Body of pancreas (tissue), 4 donors: ENCODE data around the gene OR2Z1. TPM values are rescaled to one million over a fixed set of nuclear protein-coding genes. Genes with fewer than 3 reads are reported as not detected.
"Not testable (repeated sequence)": the region's sequence is repeated elsewhere in the genome, so short reads cannot be mapped to it uniquely, and the experiment has no call there.

Source experiments
- ATAC-seq: fragments of 150-250 bp; one replicate; pipeline ENCODE4 v1.9.1; 2016
- DNase-seq, 4 donors: peaks; one replicate each; pipeline ENCODE4 v3.0.0-alpha.2; 2019
- H3K27ac ChIP-seq, 4 donors: fragments of 200-600 bp; sonication (generic); 1 replicate in 3 of 4; 2 replicates in 1 of 4; pipeline versions ENCODE4 v1.5.1 to v1.6.1; 2016 to 2019; ENCODE audit warnings: mild to moderate bottlenecking in 1 of 4, mixed read lengths in 1 of 4, moderate library complexity in 1 of 4
- H3K27me3 ChIP-seq, 2 donors: fragments of 200-600 bp; sonication (generic); one replicate each; pipeline ENCODE4 v1.6.0; 2016; ENCODE audit warnings: mild to moderate bottlenecking in 1 of 2
- H3K36me3 ChIP-seq, 2 donors: fragments of 200-600 bp; sonication (generic); replicated peaks in 1 of 2; 2 replicates each; pipeline ENCODE4 v1.5.1; 2016; ENCODE audit warnings: low read depth in 2 of 2; ENCODE audit not compliant: insufficient read depth in 1 of 2
- H3K4me1 ChIP-seq: fragments of 200-600 bp; sonication (generic); one replicate; pipeline ENCODE4 v1.6.0; 2016
- H3K4me3 ChIP-seq, 2 donors: fragments of 200-600 bp; sonication (generic); 1 replicate in 1 of 2; 2 replicates in 1 of 2; pipeline ENCODE4 v1.5.1; 2016 to 2019
- H3K9me3 ChIP-seq, 3 donors: fragments of 200-600 bp; sonication (generic); 1 replicate in 2 of 3; 2 replicates in 1 of 3; pipeline ENCODE4 v1.5.1; 2016
- POLR2A ChIP-seq, 3 donors: fragments of 450-650 bp; IDR thresholded peaks; one replicate each; pipeline ENCODE4 v1.6.1; 2016; ENCODE audit warnings: antibody characterized with exemption in 3 of 3, mild to moderate bottlenecking in 2 of 3
- WGBS, 2 donors: methylation state at CpG; one replicate each; pipeline ENCODE4 v1.1.5; 2017; 5-methylcytosine and 5-hydroxymethylcytosine counted together
- intact Hi-C: fragments of 100-400 bp; cut with DNase I; formaldehyde crosslinking; loops from one replicate; pipeline ENCODE4 v1.15.1; 2023
- total RNA-seq, 2 donors: library from RNA; depleted of rRNA; stranded (reverse); fragments of >200 nt; gene quantifications; one replicate each; pipeline ENCODE4 v1.1.0, GENCODE V29; 2016
- TF ChIP-seq, protein P1 (sequence below), 7 experiments: fragments of 450-650 bp in 4 of 7; fragments of 200-600 bp in 3 of 7; sonication (generic) in 3 of 7; IDR thresholded peaks; one replicate each; pipeline ENCODE4 v1.5.1; 2016 to 2019; ENCODE audit warnings: antibody characterized with exemption in 7 of 7

The OR2Z1 gene
- total RNA-seq, 2 donors from 2014 or later: not detected

GRCh38 chr19:8698433-8699063, 22.9 kb upstream of the OR2Z1 start, which contains the start of gene ACTL9:
TSS of gene ACTL9 (minus strand) at chr19:8698795. CDS start at chr19:8698701, 94 bp downstream.
- Histone ChIP-seq H3K27me3 (peaks cover 0 to 3% of the 10 kb centered on the region in 2 donors), H3K36me3 (no peaks in the 10 kb centered on the region), H3K27ac (no peak within 1 kb of the TSS), H3K4me1 (no peaks in the 10 kb centered on the region), H3K4me3 (no peak within 1 kb of the TSS), H3K9me3 (no peaks in the 10 kb centered on the region)
- 43 to 58% methylated on average over 3 to 21 of the region's 23 CpGs for whole genome bisulfite sequencing, 2 donors
- TF ChIP-seq, protein P1, sequence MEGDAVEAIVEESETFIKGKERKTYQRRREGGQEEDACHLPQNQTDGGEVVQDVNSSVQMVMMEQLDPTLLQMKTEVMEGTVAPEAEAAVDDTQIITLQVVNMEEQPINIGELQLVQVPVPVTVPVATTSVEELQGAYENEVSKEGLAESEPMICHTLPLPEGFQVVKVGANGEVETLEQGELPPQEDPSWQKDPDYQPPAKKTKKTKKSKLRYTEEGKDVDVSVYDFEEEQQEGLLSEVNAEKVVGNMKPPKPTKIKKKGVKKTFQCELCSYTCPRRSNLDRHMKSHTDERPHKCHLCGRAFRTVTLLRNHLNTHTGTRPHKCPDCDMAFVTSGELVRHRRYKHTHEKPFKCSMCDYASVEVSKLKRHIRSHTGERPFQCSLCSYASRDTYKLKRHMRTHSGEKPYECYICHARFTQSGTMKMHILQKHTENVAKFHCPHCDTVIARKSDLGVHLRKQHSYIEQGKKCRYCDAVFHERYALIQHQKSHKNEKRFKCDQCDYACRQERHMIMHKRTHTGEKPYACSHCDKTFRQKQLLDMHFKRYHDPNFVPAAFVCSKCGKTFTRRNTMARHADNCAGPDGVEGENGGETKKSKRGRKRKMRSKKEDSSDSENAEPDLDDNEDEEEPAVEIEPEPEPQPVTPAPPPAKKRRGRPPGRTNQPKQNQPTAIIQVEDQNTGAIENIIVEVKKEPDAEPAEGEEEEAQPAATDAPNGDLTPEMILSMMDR (IDR thresholded peaks at IDR 0.05): no peak
- no peak for TF ChIP-seq POLR2A (IDR thresholded peaks at IDR 0.05)
- intact Hi-C loops: no loop called here
- no peak for DNase-seq
- no peak for ATAC-seq

DNA sequence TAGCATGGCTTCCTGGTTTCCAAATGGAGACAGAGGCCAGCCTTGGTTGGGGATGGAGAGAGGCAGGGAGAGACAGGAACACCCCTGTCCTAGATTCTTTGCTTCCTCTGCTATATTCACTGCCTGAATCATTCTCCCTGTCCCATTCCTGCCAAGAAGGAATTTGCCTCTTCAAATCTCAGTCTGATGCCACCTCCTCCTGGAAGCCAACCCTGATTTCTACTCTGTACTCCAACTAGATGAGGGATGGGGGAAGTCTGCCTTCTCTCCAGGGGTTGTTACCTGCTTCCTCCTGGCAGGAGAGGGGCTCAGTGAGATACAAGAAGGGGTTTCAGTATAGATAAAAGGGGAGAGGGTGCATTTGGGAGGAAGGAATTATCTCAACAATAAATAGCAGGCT, 21.5 kb upstream of the OR2Z1 start:
- TF ChIP-seq, protein P1 (IDR thresholded peaks at IDR 0.05): no peak
- TF ChIP-seq POLR2A (IDR thresholded peaks at IDR 0.05): no peak
- no peaks in the 10 kb centered on the region for H3K36me3 ChIP-seq
- intact Hi-C loops: no loop called here
- DNase-seq (no peak), ATAC-seq (no peak)
- no peak overlapping the region for H3K4me3 ChIP-seq
- peaks cover 0 to 3% of the 10 kb centered on the region in 2 donors for H3K27me3 ChIP-seq
- H3K27ac ChIP-seq: no peak overlapping the region
- no peaks in the 10 kb centered on the region for H3K4me1 ChIP-seq
- no peaks in the 10 kb centered on the region for H3K9me3 ChIP-seq

DNA sequence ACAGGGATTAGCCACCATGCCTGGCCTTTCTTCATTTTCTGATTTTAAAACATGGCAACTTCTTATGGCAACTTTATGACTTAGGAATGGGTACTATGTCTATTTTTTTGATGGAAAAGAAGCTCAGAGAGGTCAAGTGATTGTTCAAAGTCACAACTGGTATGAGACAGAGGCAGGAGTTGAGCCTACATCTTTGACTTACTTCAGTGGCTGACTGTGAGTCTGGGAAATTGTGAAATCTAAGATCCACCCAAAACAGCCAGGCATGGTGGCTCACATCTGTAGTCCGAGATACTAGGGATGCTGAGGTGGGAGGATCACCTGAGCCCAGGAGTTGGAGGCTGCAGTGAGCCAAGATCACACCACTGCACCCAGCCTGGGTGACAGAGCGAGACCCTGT, 20.5 kb upstream of the OR2Z1 start:
- ATAC-seq (no peak), DNase-seq (no peak)
- no peak for TF ChIP-seq POLR2A (IDR thresholded peaks at IDR 0.05)
- TF ChIP-seq, protein P1 (IDR thresholded peaks at IDR 0.05): no peak
- no peaks in the 10 kb centered on the region for H3K9me3 ChIP-seq
- peaks cover 0 to 3% of the 10 kb centered on the region in 2 donors for H3K27me3 ChIP-seq
- H3K4me3 ChIP-seq: no peak overlapping the region
- intact Hi-C loops: no loop called here
- no peaks in the 10 kb centered on the region for H3K4me1 ChIP-seq
- H3K36me3 ChIP-seq: no peaks in the 10 kb centered on the region
- 61 to 68% methylated on average over 2 of the region's 2 CpGs for WGBS, 2 donors
- no peak overlapping the region for H3K27ac ChIP-seq

DNA sequence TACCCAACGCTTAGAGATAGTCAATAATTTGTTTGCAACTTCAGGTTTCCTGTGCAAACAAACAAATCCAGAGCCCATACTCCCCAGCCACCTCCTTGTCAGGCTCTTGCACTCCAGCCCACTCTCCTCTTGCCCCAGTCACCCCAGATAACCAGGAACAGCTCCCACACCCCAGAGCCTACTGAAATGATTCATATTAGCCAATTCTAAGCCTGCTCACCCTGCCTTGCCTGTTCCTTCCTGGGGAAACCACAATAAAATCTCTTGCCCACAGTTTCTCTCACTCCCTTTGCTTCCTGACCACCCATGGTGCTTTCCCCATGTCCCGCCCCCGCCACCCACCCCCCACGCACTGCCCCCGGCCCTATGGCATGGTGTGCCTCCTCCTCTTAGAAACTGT, 19.1 kb upstream of the OR2Z1 start:
- no peak overlapping the region for H3K27ac ChIP-seq
- H3K4me3 ChIP-seq: no peak overlapping the region
- no peaks in the 10 kb centered on the region for H3K36me3 ChIP-seq
- intact Hi-C loops: no loop called here
- 19 to 27% methylated on average over 5 of the region's 5 CpGs for WGBS, 2 donors
- TF ChIP-seq, protein P1 (IDR thresholded peaks at IDR 0.05): no peak
- TF ChIP-seq POLR2A (IDR thresholded peaks at IDR 0.05): no peak
- no peak for ATAC-seq
- no peak for DNase-seq
- H3K27me3 ChIP-seq: peaks cover 0 to 3% of the 10 kb centered on the region in 2 donors
- no peaks in the 10 kb centered on the region for H3K9me3 ChIP-seq
- no peaks in the 10 kb centered on the region for H3K4me1 ChIP-seq

- Histone ChIP-seq H3K4me1 (no peaks in the 10 kb centered on the region), H3K27ac (no peak overlapping the region), H3K36me3 (no peaks in the 10 kb centered on the region), H3K27me3 (peaks cover 0 to 3% of the 10 kb centered on the region in 2 donors), H3K9me3 (no peaks in the 10 kb centered on the region), H3K4me3 (no peak overlapping the region)
- intact Hi-C loops: no loop called here
- ATAC-seq (no peak), DNase-seq (no peak)
- 25 to 36% methylated on average over 7 of the region's 7 CpGs for WGBS, 2 donors
- TF ChIP-seq, protein P1 (IDR thresholded peaks at IDR 0.05): no peak
- TF ChIP-seq POLR2A (IDR thresholded peaks at IDR 0.05): no peak
These were observed 18.2 kb upstream of the OR2Z1 start for GRCh38 chr19:8703223-8703622.

DNA sequence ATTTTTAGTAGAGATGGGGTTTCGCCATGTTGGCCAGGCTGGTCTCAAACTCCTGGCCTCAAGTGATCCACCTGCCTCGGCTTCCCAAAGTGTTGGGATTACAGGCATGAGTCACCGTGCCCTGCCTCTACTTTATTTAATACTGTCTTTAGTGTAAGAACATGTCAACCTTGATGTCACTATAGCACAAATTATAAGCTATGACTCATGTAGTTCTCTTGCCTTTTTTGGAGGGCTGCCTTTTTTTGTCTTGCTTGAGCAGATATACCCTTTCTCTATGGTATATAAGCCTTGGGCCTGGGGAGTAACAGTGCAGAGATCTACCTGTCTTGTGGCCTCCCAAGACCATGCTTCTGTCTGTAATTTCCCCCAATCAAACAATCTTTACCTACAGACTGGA, 16.1 kb upstream of the OR2Z1 start:
- intact Hi-C loops, H3K36me3 ChIP-seq, H3K9me3 ChIP-seq, DNase-seq, H3K4me1 ChIP-seq, H3K27ac ChIP-seq, ATAC-seq, H3K27me3 ChIP-seq, H3K4me3 ChIP-seq: not testable (repeated sequence)
- WGBS, 2 donors: 63 to 81% methylated on average over 3 of the region's 3 CpGs
